ENCODE results near the gene NFILZ.

GRCh38 chr19:8580710-8581281 is 49.6 kb upstream of the NFILZ start:
- TF ChIP-seq YY1 (IDR thresholded peaks at IDR 0.05; ENCODE audit: insufficient read depth, insufficient read length) = no peak
- TF ChIP-seq ZNF274 (IDR thresholded peaks at IDR 0.05; ENCODE audit: low read depth, low read length) = no peak

Data from NT2/D1 (cell line).